WTC11 (cell line): ENCODE measurements around the gene SOX6. TPM values are rescaled to one million over a fixed set of nuclear protein-coding genes. Genes with fewer than 3 reads are reported as not detected.

Source experiments
- ATAC-seq: fragments of 200-7000 bp; cut with Tn5 transposase; 2 replicates; pipeline ENCODE4 v1.10.0; 2021; ENCODE audit warnings: mild to moderate bottlenecking, moderate library complexity
- CTCF ChIA-PET: fragments of 300-600 bp; sonication (Branson Sonifier 250); formaldehyde crosslinking; loops from one replicate; lab custom pipeline; 2021; ENCODE audit warnings: antibody characterized with exemption; lab: Charles Lee
- POLR2A ChIA-PET: fragments of 350-600 bp; sonication (Branson Sonifier 250); formaldehyde crosslinking; loops from one replicate; lab custom pipeline; 2021; ENCODE audit warnings: antibody characterized with exemption; lab: Charles Lee
- DNase-seq: peaks from one replicate; pipeline ENCODE4 v3.0.0; 2021; ENCODE audit warnings: low spot score
- H3K27ac Mint-ChIP-seq: 2 replicates; pipeline ENCODE4 v1.8.0; 2021; ENCODE audit warnings: mixed read lengths
- H3K27me3 Mint-ChIP-seq: 2 replicates; pipeline ENCODE4 v1.8.0; 2021; ENCODE audit warnings: low read depth, mild to moderate bottlenecking, moderate library complexity, mixed read lengths
- H3K36me3 Mint-ChIP-seq: 2 replicates; pipeline ENCODE4 v1.8.0; 2021; ENCODE audit warnings: mixed read lengths
- H3K4me1 Mint-ChIP-seq: 2 replicates; pipeline ENCODE4 v1.8.0; 2022; ENCODE audit warnings: mixed read lengths
- H3K4me3 Mint-ChIP-seq: 2 replicates; pipeline ENCODE4 v1.8.0; 2021; ENCODE audit warnings: mild to moderate bottlenecking, moderate library complexity, mixed read lengths
- H3K9me3 Mint-ChIP-seq: 2 replicates; pipeline ENCODE4 v1.8.0; 2021; ENCODE audit warnings: mixed read lengths
- ARID4B ChIP-seq: sonication (generic); formaldehyde crosslinking; IDR thresholded peaks from 2 replicates; pipeline ENCODE4 v1.8.0; 2023; ENCODE audit warnings: missing genetic modification reagents, mild to moderate bottlenecking, borderline replicate concordance
- ATF2 ChIP-seq: sonication (generic); formaldehyde crosslinking; IDR thresholded peaks from 2 replicates; pipeline ENCODE4 v1.8.1; 2022; ENCODE audit warnings: low read depth, missing genetic modification reagents, borderline replicate concordance
- E2F4 ChIP-seq: sonication (generic); formaldehyde crosslinking; IDR thresholded peaks from 2 replicates; pipeline ENCODE4 v1.8.1; 2022; ENCODE audit warnings: low read depth, mild to moderate bottlenecking, moderate library complexity, missing genetic modification reagents, borderline replicate concordance
- E2F5 ChIP-seq: sonication (generic); formaldehyde crosslinking; IDR thresholded peaks from 2 replicates; pipeline ENCODE4 v1.8.1; 2022; ENCODE audit warnings: mild to moderate bottlenecking, moderate library complexity, missing genetic modification reagents
- FOXP4 ChIP-seq: sonication (generic); formaldehyde crosslinking; IDR thresholded peaks from 2 replicates; pipeline ENCODE4 v1.8.0; 2022; ENCODE audit warnings: mild to moderate bottlenecking, missing genetic modification reagents
- IRF1 ChIP-seq: sonication (generic); formaldehyde crosslinking; IDR thresholded peaks from 2 replicates; pipeline ENCODE4 v1.8.0; 2023; ENCODE audit warnings: missing genetic modification reagents
- MLX ChIP-seq: sonication (generic); formaldehyde crosslinking; IDR thresholded peaks from 2 replicates; pipeline ENCODE4 v1.8.1; 2023; ENCODE audit warnings: mild to moderate bottlenecking, missing genetic modification reagents, moderate library complexity
- MXD4 ChIP-seq: fragments of 250-450 bp; sonication (Bioruptor Pico); IDR thresholded peaks from 2 replicates; pipeline ENCODE4 v1.8.0; 2021; ENCODE audit warnings: mild to moderate bottlenecking, moderate library complexity, borderline replicate concordance
- NR1H2 ChIP-seq: sonication (generic); formaldehyde crosslinking; IDR thresholded peaks from 2 replicates; pipeline ENCODE4 v1.9.0; 2021; ENCODE audit warnings: mild to moderate bottlenecking, moderate library complexity, missing genetic modification reagents
- NR2C2 ChIP-seq: sonication (generic); formaldehyde crosslinking; IDR thresholded peaks from 2 replicates; pipeline ENCODE4 v1.8.0; 2022; ENCODE audit warnings: mild to moderate bottlenecking, missing genetic modification reagents
- NR3C1 ChIP-seq: sonication (generic); formaldehyde crosslinking; conservative IDR thresholded peaks from 2 replicates; pipeline ENCODE4 v1.8.1; 2023; ENCODE audit warnings: low read depth, mild to moderate bottlenecking, missing genetic modification reagents
- RELA ChIP-seq: sonication (generic); formaldehyde crosslinking; IDR thresholded peaks from 2 replicates; pipeline ENCODE4 v1.8.1; 2022; ENCODE audit warnings: missing genetic modification reagents, mild to moderate bottlenecking, borderline replicate concordance
- USF1 ChIP-seq: sonication (generic); formaldehyde crosslinking; IDR thresholded peaks from 2 replicates; pipeline ENCODE4 v1.8.0; 2022; ENCODE audit warnings: mild to moderate bottlenecking, missing genetic modification reagents
- ZNF121 ChIP-seq: sonication (generic); formaldehyde crosslinking; IDR thresholded peaks from 2 replicates; pipeline ENCODE4 v1.8.0; 2023; ENCODE audit warnings: missing genetic modification reagents
- ZNF263 ChIP-seq: sonication (generic); formaldehyde crosslinking; IDR thresholded peaks from 2 replicates; pipeline ENCODE4 v1.8.1; 2022; ENCODE audit warnings: low read depth, mild to moderate bottlenecking, moderate library complexity, missing genetic modification reagents
- ZNF317 ChIP-seq: sonication (generic); formaldehyde crosslinking; IDR thresholded peaks from 2 replicates; pipeline ENCODE4 v1.8.1; 2023; ENCODE audit warnings: low read depth, mild to moderate bottlenecking, moderate library complexity, missing genetic modification reagents, borderline replicate concordance
- ZNF671 ChIP-seq: fragments of 250-450 bp; sonication (Bioruptor Pico); IDR thresholded peaks from 2 replicates; pipeline ENCODE4 v1.8.0; 2021; ENCODE audit warnings: mild to moderate bottlenecking
- total RNA-seq: library from RNA; stranded (reverse); gene quantifications from 3 replicates; pipeline ENCODE4 v1.2.3, GENCODE V29; 2021

Gene SOX6
- total RNA-seq, 1 experiment from 2014 or later = 0.13 TPM

GRCh38 chr11:15943418-15944197 lies 412.7 kb downstream of the SOX6 start:
- ATAC-seq (no peak), DNase-seq (no peak)
- TF ChIP-seq NR1H2 (CRISPR knock-in tag) (no peak), FOXP4 (CRISPR knock-in tag) (no peak), E2F5 (no peak), RELA (no peak), MXD4 (CRISPR knock-in tag) (no peak), ZNF121 (CRISPR knock-in tag) (no peak), E2F4 (no peak), ARID4B (CRISPR knock-in tag) (no peak), USF1 (CRISPR knock-in tag) (no peak)
- no peak overlapping the region for H3K27ac Mint-ChIP-seq
- H3K27me3 Mint-ChIP-seq = peaks cover 34% of the 10 kb centered on the region
- no peaks in the 10 kb centered on the region for H3K36me3 Mint-ChIP-seq
- peaks cover 19% of the 10 kb centered on the region for H3K9me3 Mint-ChIP-seq
- H3K4me1 Mint-ChIP-seq = peaks cover 3% of the 10 kb centered on the region
- POLR2A ChIA-PET = no interaction called here
- CTCF ChIA-PET = interaction anchor here (2.6 kb wide), 1 partner anchor 45 kb away, joined by 10 read pairs; no protein-coding TSS in a partner anchor
- H3K4me3 Mint-ChIP-seq = no peak overlapping the region

GRCh38 chr11:15942936-15943335 lies 413.4 kb downstream of the SOX6 start:
- Mint-ChIP-seq H3K36me3 (no peaks in the 10 kb centered on the region), H3K4me3 (no peak overlapping the region), H3K27ac (no peak overlapping the region), H3K9me3 (peaks cover 19% of the 10 kb centered on the region), H3K27me3 (peaks cover 34% of the 10 kb centered on the region), H3K4me1 (peaks cover 3% of the 10 kb centered on the region)
- CTCF ChIA-PET = no interaction called here
- no peak for DNase-seq
- no peak for TF ChIP-seq ATF2
- no peak for TF ChIP-seq IRF1
- TF ChIP-seq NR3C1 = no peak
- TF ChIP-seq ZNF317 (CRISPR knock-in tag) = no peak
- no peak for TF ChIP-seq NR2C2 (CRISPR knock-in tag)
- TF ChIP-seq ZNF263 = no peak
- TF ChIP-seq ZNF671 (CRISPR knock-in tag) = no peak
- TF ChIP-seq MLX (CRISPR knock-in tag) = no peak
- ATAC-seq = no peak
- POLR2A ChIA-PET = no interaction called here
